ENCODE results near the gene SRC.

Gene SRC

DNA sequence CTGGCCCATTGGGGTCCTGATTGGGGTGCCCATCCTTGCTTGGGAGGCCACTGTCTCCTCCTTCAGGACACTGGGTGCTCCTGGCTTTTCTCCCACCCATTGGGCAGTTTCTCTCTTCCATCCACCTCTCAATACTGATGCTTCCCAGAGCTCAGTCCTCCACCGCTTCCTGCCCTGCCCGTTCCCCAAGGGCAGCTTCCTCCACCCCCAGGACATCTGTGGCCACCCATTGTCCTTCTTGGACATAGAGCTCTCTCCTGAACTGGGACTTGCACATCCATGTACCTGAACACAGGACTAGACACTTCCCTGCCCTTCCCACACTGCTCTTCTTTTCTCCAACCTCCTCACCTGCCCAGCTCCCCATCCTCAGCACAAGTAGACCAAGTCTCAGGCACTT is 105.7 kb downstream of the SRC start:
- Histone ChIP-seq H3K4me3 (no peak overlapping the region), H3K27ac (no peak overlapping the region)

GRCh38 chr20:37452236-37452635 is 106.3 kb downstream of the SRC start:
- Histone ChIP-seq H3K4me3 (no peak overlapping the region), H3K27ac (no peak overlapping the region)

DNA sequence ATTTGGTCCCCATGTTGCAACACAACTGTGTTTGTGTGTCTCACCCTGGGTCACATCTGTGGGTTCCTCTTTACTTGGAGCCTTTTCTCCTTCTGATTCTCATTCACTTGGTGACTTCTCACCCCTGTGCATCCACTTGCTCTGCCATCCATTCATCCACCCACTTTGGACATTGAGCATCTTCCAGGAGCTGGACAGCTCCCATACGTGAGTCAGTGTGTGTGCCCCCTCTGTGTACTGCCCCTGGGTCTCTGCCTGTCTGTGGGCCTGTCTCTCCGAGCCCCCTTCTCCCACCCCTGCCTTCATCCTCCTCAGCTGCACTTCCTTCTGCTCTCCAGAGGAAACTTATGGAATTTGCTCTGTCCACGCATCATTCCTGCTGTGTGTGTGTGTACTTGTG is 107.3 kb downstream of the SRC start:
- Histone ChIP-seq H3K4me3 (no peak overlapping the region), H3K27ac (no peak overlapping the region)

- H3K4me3 ChIP-seq = no peak overlapping the region
- no peak overlapping the region for H3K27ac ChIP-seq
These were observed 107.9 kb downstream of the SRC start for GRCh38 chr20:37453836-37454235.

- no peak overlapping the region for H3K27ac ChIP-seq
- H3K4me3 ChIP-seq = no peak overlapping the region
These were observed 108.9 kb downstream of the SRC start for GRCh38 chr20:37454636-37455385.
